Fibroblast of lung (primary cell): Measurements from ENCODE around the gene CFAP46. TPM values are rescaled to one million over a fixed set of nuclear protein-coding genes. Genes with fewer than 3 reads are reported as not detected.

Experiments
- DNase-seq, 2 donors: peaks; one replicate each; pipeline versions ENCODE4 v3.0.0 to v3.0.0-alpha.2; 2010; ENCODE audit warnings: low read depth in 2 of 2
- H2AFZ ChIP-seq: 2 replicates; pipeline ENCODE4 v1.5.1; 2012; ENCODE audit warnings: low read length, control low read depth, inconsistent platforms
- H3K27ac ChIP-seq: 2 replicates; pipeline ENCODE4 v1.5.1; 2011; ENCODE audit warnings: low read length, control low read depth; ENCODE audit not compliant: insufficient read depth
- H3K27me3 ChIP-seq: 2 replicates; pipeline ENCODE4 v1.5.1; 2011; ENCODE audit warnings: mild to moderate bottlenecking, low read length; ENCODE audit not compliant: control insufficient read depth, insufficient read depth
- H3K36me3 ChIP-seq: 2 replicates; pipeline ENCODE4 v1.5.1; 2011; ENCODE audit warnings: low read length; ENCODE audit not compliant: control insufficient read depth, insufficient read depth
- H3K4me1 ChIP-seq: 2 replicates; pipeline ENCODE4 v1.5.1; 2011; ENCODE audit warnings: low read length; ENCODE audit not compliant: control insufficient read depth, insufficient read depth; ENCODE audit errors: extremely low read depth
- H3K4me2 ChIP-seq: 2 replicates; pipeline ENCODE4 v1.5.1; 2011; ENCODE audit warnings: low read length, control low read depth; ENCODE audit not compliant: insufficient read depth; ENCODE audit errors: extremely low read depth
- H3K4me3 ChIP-seq, 4 experiments: fragments of 200-600 bp in 1 of 4; sonication (generic) in 1 of 4; replicated peaks in 1 of 4; 2 replicates each; pipeline ENCODE4 v1.5.1; 2011 to 2016; ENCODE audit warnings: low read length in 4 of 4, low read depth in 3 of 4, mild to moderate bottlenecking in 3 of 4, control low read depth in 2 of 4, inconsistent platforms in 1 of 4, mixed read lengths in 1 of 4; ENCODE audit not compliant: insufficient read depth in 1 of 4; ENCODE audit errors: control extremely low read depth in 1 of 4
- H3K79me2 ChIP-seq: 2 replicates; pipeline ENCODE4 v1.5.1; 2012; ENCODE audit warnings: mild to moderate bottlenecking, low read length, inconsistent platforms; ENCODE audit not compliant: control insufficient read depth, insufficient read depth
- H3K9ac ChIP-seq: 2 replicates; pipeline ENCODE4 v1.5.1; 2011; ENCODE audit warnings: mild to moderate bottlenecking, low read length, control low read depth; ENCODE audit not compliant: insufficient read depth
- H3K9me3 ChIP-seq: 2 replicates; pipeline ENCODE4 v1.5.1; 2012; ENCODE audit warnings: low read depth, low read length; ENCODE audit not compliant: control insufficient read depth, insufficient read depth
- H4K20me1 ChIP-seq: 2 replicates; pipeline ENCODE4 v1.5.1; 2011; ENCODE audit warnings: low read length; ENCODE audit not compliant: control insufficient read depth, insufficient read depth; ENCODE audit errors: extremely low read depth
- EZH2 ChIP-seq: IDR thresholded peaks from 2 replicates; pipeline ENCODE4 v1.5.1; 2012; ENCODE audit warnings: low read length, control low read depth, mild to moderate bottlenecking; ENCODE audit errors: missing control alignments
- polyA plus RNA-seq, 2 donors: library from polyadenylated mRNA; depleted of rRNA in 1 of 2; stranded (reverse) in 1 of 2; unstranded in 1 of 2; fragments of >200 nt; gene quantifications; 2 replicates each; pipeline ENCODE4 v1.2.1, GENCODE V29; 2011 to 2012; ENCODE audit warnings: missing spikeins in 1 of 2
- total RNA-seq: library from RNA; depleted of rRNA; stranded (reverse); fragments of >200 nt; gene quantifications from 2 replicates; pipeline ENCODE4 v1.2.1, GENCODE V29; 2014
- TF ChIP-seq, protein P1 (sequence below), 2 donors: IDR thresholded peaks in 1 of 2; conservative IDR thresholded peaks in 1 of 2; 1 replicate in 1 of 2; 2 replicates in 1 of 2; pipeline ENCODE4 v1.5.1; 2011 to 2012; ENCODE audit warnings: low read length in 2 of 2, control low read depth in 1 of 2, inconsistent platforms in 1 of 2, low read depth in 1 of 2, mild to moderate bottlenecking in 1 of 2

CFAP46 gene
- total and polyA plus RNA-seq, 2 donors (not counting 1 experiment from before 2014, with no cell fraction given) = 0.25 to 0.66 TPM

DNA sequence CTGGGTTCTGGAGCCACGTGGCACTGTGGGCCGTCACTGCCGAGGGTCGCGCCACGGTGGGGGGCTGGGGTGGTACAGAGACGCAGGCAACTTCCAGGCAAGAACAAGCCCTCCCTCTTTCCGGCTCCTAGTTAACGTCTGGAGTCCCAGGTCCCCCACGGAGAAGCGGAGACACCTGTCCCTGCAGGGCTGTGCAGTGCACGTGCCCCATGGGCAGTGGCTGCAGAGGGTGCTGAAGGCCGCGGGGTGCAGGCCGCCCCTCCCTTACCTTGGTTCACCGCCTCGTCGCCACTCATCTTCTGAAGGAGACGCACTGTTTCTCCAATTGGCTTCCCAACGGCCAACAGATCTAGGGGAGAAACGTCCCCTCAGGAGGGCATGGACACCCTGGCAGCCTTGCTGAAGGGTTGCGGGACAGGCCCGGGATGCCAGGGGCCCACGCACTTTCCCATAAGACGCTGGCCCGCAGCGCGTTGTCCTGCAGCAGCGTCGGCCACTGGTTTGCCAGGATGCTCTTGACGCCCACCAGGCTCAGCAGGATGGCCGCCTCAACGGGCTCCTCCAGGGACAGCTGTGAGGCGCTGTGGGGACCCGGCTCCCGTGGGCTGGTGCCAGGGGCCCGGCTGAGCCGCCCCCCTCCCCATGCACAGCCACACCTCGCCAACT lies 132.1 kb downstream of the CFAP46 start:
- Histone ChIP-seq H3K79me2 (no peaks in the 10 kb centered on the region), H2AFZ (no peak overlapping the region), H3K27ac (no peak overlapping the region), H3K36me3 (no peaks in the 10 kb centered on the region), H4K20me1 (no peaks in the 10 kb centered on the region), H3K9ac (no peak overlapping the region), H3K27me3 (no peaks in the 10 kb centered on the region), H3K4me3 (no peak overlapping the region), H3K4me1 (no peaks in the 10 kb centered on the region), H3K4me2 (no peak overlapping the region), H3K9me3 (no peaks in the 10 kb centered on the region)
- DNase-seq = no peak
- TF ChIP-seq, protein P1, sequence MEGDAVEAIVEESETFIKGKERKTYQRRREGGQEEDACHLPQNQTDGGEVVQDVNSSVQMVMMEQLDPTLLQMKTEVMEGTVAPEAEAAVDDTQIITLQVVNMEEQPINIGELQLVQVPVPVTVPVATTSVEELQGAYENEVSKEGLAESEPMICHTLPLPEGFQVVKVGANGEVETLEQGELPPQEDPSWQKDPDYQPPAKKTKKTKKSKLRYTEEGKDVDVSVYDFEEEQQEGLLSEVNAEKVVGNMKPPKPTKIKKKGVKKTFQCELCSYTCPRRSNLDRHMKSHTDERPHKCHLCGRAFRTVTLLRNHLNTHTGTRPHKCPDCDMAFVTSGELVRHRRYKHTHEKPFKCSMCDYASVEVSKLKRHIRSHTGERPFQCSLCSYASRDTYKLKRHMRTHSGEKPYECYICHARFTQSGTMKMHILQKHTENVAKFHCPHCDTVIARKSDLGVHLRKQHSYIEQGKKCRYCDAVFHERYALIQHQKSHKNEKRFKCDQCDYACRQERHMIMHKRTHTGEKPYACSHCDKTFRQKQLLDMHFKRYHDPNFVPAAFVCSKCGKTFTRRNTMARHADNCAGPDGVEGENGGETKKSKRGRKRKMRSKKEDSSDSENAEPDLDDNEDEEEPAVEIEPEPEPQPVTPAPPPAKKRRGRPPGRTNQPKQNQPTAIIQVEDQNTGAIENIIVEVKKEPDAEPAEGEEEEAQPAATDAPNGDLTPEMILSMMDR (conservative IDR thresholded peaks at IDR 0.05 in 1 of 2, IDR thresholded peaks at IDR 0.05 in 1 of 2; ENCODE audit: low read depth in 1 of 2, low read length in 2 of 2) = no peak
- TF ChIP-seq EZH2 = no peak

DNA sequence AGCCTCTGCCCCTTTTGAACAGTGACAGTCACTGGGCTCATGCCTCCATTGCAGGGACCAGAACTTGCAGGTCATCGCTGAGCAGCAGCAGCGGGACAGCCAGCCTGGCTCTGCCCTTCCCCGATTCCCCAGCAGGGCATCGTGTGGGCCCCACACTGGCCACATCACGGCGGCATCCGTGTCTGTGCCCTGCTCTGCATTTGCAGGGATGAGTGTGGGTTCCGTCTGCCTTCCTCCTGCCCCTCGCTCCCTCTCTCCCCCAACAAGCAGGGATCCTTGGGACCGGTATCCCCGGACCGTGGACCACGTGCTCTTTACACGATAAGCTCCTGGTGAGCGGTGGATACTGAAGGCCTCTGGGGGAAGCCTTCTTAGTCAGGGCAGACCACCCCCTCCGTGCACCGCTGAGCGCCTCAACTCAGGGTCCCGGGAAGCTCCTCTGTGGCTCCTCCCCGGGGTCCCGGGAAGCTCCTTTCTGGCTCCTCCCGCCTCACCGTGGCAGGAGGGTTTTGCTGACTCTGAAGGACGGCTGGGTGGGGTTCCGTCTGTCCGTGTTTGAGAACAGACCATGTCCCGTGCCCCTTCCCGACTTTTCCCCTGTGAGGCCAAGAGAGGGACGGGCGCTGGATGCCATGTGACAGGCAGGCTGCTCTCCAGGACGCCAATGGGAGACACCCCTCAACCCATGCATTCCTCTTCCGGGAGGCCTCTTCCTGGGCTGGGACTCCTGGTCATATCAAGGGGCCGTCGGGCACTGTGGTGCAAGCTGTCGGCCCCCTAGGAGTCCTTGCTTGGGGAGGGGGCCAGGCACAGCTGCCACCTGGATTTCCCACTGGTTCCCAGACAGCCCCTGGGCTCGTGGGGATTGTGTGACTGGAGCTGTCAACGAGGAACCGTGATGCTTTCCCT lies 132.9 kb downstream of the CFAP46 start:
- Histone ChIP-seq H3K27me3 (no peaks in the 10 kb centered on the region), H2AFZ (no peak overlapping the region), H3K9ac (no peak overlapping the region), H3K4me1 (no peaks in the 10 kb centered on the region), H3K79me2 (no peaks in the 10 kb centered on the region), H3K9me3 (no peaks in the 10 kb centered on the region), H3K36me3 (no peaks in the 10 kb centered on the region), H3K4me3 (no peak overlapping the region), H3K4me2 (no peak overlapping the region), H4K20me1 (no peaks in the 10 kb centered on the region), H3K27ac (no peak overlapping the region)
- no peak for DNase-seq
- TF ChIP-seq EZH2 = no peak
- TF ChIP-seq, protein P1 (conservative IDR thresholded peaks at IDR 0.05 in 1 of 2, IDR thresholded peaks at IDR 0.05 in 1 of 2; ENCODE audit: low read depth in 1 of 2, low read length in 2 of 2) = no peak
